GM04503 (cell line): ENCODE results near the gene ZBED1.
A peak's percentile ranks its signal among the peaks of the same experiment; 100 is the strongest.
"Not testable (repeated sequence)": the region's sequence is repeated elsewhere in the genome, so short reads cannot be mapped to it uniquely, and the experiment has no call there.

Experiments used
- DNase-seq: peaks from one replicate; pipeline ENCODE4 v3.0.0-alpha.2; 2012; ENCODE audit warnings: low read depth

The ZBED1 gene

DNA sequence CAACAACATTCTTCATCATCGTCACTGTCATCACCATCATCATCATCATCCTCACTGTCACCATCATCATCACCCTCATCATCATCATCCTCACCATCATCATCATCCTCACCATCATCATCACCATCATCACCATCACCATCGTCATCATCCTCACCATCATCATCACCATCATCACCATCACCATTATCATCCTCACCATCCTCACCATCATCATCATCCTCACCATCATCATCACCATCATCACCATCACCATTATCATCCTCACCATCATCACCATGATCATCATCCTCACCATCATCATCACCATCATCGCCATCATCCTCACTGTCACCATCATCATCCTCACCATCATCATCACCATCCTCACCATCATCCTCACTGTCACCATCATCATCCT, 18.9 kb upstream of the ZBED1 start:
- not testable (repeated sequence) for DNase-seq

DNA sequence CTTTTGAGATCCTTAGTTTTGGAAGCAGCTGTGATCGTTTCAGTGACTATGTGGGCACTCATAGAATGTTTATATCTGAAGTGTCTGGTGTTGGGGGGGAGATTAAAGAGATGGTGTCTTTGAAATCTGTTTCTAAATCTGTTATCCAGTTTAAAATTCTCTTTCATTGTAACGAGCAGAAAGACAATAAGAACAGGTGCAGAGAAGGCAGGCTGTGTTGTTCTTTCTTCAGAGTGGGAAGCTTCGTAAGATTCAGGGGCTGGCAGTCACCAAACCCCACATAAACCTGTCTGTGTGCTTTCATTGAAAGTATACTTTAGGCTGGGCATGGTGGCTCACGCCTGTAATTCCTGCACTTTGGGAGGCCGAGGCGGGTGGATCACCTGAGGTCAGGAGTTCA, 16.3 kb upstream of the ZBED1 start:
- no peak for DNase-seq

- no peak for DNase-seq
Measured at GRCh38 chrX:2516623-2517022, 15.8 kb upstream of the ZBED1 start.

- DNase-seq: no peak
Measured at GRCh38 chrX:2514131-2514530, 13.4 kb upstream of the ZBED1 start.

- no peak for DNase-seq
Measured at GRCh38 chrX:2513121-2513664, 12.4 kb upstream of the ZBED1 start.

DNA sequence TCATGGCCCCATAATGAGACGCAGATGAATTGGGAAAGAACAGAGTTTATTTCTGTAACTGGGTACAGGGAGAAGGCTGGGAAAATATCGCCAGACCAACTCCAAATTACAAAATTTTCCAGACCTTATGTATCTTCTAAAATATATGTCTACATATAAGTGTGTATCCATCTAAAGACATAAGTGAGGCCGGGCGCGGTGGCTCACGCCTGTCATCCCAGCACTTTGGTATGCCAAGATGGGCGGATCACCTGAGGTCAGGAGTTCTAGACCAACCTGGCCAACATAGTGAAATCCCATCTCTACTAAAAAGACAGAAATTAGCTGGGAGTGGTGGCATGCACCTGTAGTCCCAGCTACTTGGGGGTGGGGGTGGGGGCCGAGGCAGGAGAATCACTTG, 11.7 kb upstream of the ZBED1 start:
- DNase-seq: no peak

- no peak for DNase-seq
Measured at GRCh38 chrX:2511326-2511725, 10.6 kb upstream of the ZBED1 start.

GRCh38 chrX:2508648-2509335, 8.0 kb upstream of the ZBED1 start:
- no peak for DNase-seq

GRCh38 chrX:2507904-2508627, 7.3 kb upstream of the ZBED1 start:
- DNase-seq: no peak

DNA sequence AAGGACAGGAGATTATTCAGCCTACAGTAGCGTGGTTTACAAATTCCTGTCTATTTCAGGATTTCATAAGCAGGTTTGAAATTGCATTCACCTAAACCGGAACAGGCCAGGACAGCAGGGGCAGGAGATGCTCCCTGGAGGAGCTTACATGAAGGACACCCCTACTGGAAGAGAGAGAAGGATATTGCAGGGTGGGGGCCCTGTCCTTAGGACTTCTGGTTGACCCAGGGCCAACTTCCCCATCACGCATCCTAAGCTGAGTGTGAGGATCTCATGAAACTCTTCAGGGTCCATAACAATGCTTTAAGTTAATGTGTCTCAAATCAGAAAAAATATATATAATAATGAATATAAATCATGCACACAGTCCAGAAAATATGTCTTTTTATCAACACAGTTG, 6.4 kb upstream of the ZBED1 start:
- no peak for DNase-seq

DNA sequence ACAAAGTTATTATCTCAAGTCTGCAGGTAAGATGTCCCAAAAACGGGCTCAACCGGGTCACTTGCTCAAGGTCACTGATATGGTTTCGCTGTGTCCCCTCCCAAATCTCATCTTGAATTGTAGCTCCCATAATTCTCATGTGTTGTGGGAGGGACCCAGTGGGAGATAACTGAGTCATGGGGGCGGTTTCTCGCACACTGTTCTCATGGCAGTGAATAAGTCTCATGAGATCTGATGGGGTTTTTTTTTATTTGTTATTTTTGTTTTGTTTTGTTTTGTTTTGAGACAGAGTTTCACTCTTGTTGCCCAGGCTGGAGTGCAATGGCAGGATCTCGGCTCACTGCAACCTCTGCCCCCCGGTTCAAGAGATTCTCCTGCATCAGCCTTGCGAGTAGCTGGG, 4.6 kb upstream of the ZBED1 start:
- not testable (repeated sequence) for DNase-seq

GRCh38 chrX:2504706-2505332, 4.0 kb upstream of the ZBED1 start:
- DNase-seq: no peak

DNA sequence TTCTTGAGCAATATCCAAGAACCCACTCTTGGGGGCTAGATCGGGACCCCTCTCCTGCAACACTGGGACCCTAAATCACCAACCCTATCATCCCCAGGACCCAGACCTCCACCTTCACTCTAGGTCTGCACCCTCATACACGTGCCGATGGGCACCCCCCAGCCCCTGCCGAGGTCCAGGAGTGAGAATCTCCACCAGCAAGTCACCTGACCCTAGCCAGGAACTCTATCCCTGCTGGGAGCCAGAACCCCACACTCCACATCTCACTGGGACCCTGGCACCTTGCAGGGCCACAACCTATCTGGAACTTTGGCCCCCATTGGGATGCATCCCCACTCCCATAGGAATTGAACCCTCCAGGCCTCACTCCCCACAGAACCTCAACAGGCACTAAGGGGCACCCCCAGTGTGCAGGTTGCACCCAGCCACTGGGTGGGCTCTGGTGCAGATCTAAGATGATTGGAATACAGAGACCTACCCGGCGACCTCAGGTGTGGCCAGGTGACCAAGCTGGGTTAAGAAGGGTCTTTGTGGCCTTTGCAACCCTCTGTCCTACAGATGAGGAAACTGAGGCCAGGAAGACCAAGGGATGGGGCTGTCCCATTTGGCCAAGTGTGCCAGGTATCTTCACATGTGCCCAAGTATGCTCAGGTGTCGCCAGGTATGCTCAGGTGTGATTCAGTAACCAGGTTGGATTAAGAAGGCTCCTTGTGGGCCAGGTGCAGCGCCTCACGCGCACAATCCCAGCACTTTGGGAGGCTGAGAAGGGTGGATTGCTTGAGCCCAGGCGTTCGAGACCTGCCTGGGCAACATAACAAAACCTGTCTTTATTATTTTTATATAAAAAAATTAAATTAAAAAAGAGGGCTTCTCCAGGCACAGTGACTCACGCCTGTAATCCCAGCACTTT, 3.1 kb upstream of the ZBED1 start:
- DNase-seq: no peak

GRCh38 chrX:2502668-2503519, 2.1 kb upstream of the ZBED1 start:
- DNase-seq: peak; percentile 26

- no peak for DNase-seq
Measured at GRCh38 chrX:2502120-2502667, 1.4 kb upstream of the ZBED1 start.

GRCh38 chrX:2501559-2502102, 855 bp upstream of the ZBED1 start:
- DNase-seq: no peak

GRCh38 chrX:2500091-2500802, 529 bp downstream of the ZBED1 start:
- peak; percentile 30 for DNase-seq

GRCh38 chrX:2499507-2499906, 1.3 kb downstream of the ZBED1 start:
- no peak for DNase-seq

- no peak for DNase-seq
Measured at GRCh38 chrX:2498781-2499302, 1.9 kb downstream of the ZBED1 start.
